Stomach (tissue), 9 donors: ENCODE measurements around the gene IKBKG. TPM values are rescaled to one million over a fixed set of nuclear protein-coding genes. Genes with fewer than 3 reads are reported as not detected.
"Not testable (repeated sequence)": the region's sequence is repeated elsewhere in the genome, so short reads cannot be mapped to it uniquely, and the experiment has no call there.

Experiments
- DNase-seq, 2 donors: peaks; one replicate each; pipeline versions ENCODE4 v3.0.0 to v3.0.0-alpha.2; 2013 to 2019
- H3K27ac ChIP-seq, 5 donors: fragments of 200-600 bp in 4 of 5; sonication (generic) in 4 of 5; one replicate each; pipeline ENCODE4 v1.5.1; 2013 to 2019; ENCODE audit warnings: mild to moderate bottlenecking in 1 of 5, moderate library complexity in 1 of 5
- H3K27me3 ChIP-seq, 3 donors: fragments of 200-600 bp; sonication (generic); one replicate each; pipeline ENCODE4 v1.5.1; 2017 to 2019; ENCODE audit warnings: mixed run types in 1 of 3
- H3K36me3 ChIP-seq, 4 donors: fragments of 200-600 bp; sonication (generic); 1 replicate in 3 of 4; 2 replicates in 1 of 4; pipeline ENCODE4 v1.5.1; 2016 to 2019
- H3K4me1 ChIP-seq, 4 donors: fragments of 200-600 bp; sonication (generic); one replicate each; pipeline ENCODE4 v1.5.1; 2016 to 2019
- H3K4me3 ChIP-seq, 4 donors: fragments of 200-600 bp; sonication (generic) in 3 of 4; one replicate each; pipeline ENCODE4 v1.5.1; 2016 to 2019; ENCODE audit warnings: mild to moderate bottlenecking in 1 of 4
- H3K9me3 ChIP-seq, 4 donors: fragments of 200-600 bp; sonication (generic); one replicate each; pipeline ENCODE4 v1.5.1; 2016 to 2019
- CTCF ChIP-seq, 7 experiments: fragments of 450-650 bp in 4 of 7; fragments of 200-600 bp in 3 of 7; sonication (generic) in 3 of 7; IDR thresholded peaks; one replicate each; pipeline ENCODE4 v1.5.1; 2016 to 2019; ENCODE audit warnings: antibody characterized with exemption in 7 of 7, control low read depth in 2 of 7, mild to moderate bottlenecking in 1 of 7
- EP300 ChIP-seq: sonication (generic); formaldehyde crosslinking; IDR thresholded peaks from one replicate; pipeline ENCODE4 v1.6.1; 2017; ENCODE audit warnings: antibody characterized with exemption
- POLR2A ChIP-seq, 4 donors: fragments of 450-650 bp; IDR thresholded peaks; one replicate each; pipeline ENCODE4 v1.6.1; 2016; ENCODE audit warnings: antibody characterized with exemption in 4 of 4, control low read depth in 2 of 4, mild to moderate bottlenecking in 1 of 4, moderate library complexity in 1 of 4
- POLR2AphosphoS5 ChIP-seq, 3 donors: sonication (generic); formaldehyde crosslinking; IDR thresholded peaks; one replicate each; pipeline ENCODE4 v1.6.1; 2016; ENCODE audit warnings: antibody characterized with exemption in 3 of 3
- WGBS, 5 donors: extraction: QIAGEN DNeasy Blood & Tissue Kit in 3 of 5; methylation state at CpG; one replicate each; pipeline versions ENCODE4 v1.1.5 to v1.1.7; 2013 to 2018; 5-methylcytosine and 5-hydroxymethylcytosine counted together
- intact Hi-C: fragments of 100-400 bp; cut with DNase I; formaldehyde crosslinking; loops from one replicate; pipeline ENCODE4 v1.15.1; 2023; ENCODE audit warnings: low total_unique reads
- polyA plus RNA-seq, 3 donors: library from polyadenylated mRNA; stranded (reverse); fragments of 200-250 nt; gene quantifications; one replicate each; pipeline ENCODE4 v1.2.3, GENCODE V29; 2013
- total RNA-seq, 5 donors: library from RNA; depleted of rRNA; stranded (reverse); fragments of >200 nt; gene quantifications; one replicate each; pipeline versions ENCODE4 v1.1.0 to v1.2.3, GENCODE V29; 2014 to 2016
- donor health status: healthy with polysubstance abuse.
- donor health status: Bipolar disorder and iron deficiency.
- donor health status: healthy.

The IKBKG gene
- total and polyA plus RNA-seq, 8 donors: 7.6 to 24.3 (median 17.4) TPM

- Histone ChIP-seq H3K9me3 (no peaks in the 10 kb centered on the region), H3K4me1 (peaks cover 0 to 19% (median 11%) of the 10 kb centered on the region in 4 donors), H3K27ac (no peak overlapping the region), H3K36me3 (peaks cover 11 to 51% (median 41%) of the 10 kb centered on the region in 4 donors), H3K4me3 (no peak overlapping the region), H3K27me3 (no peaks in the 10 kb centered on the region)
- intact Hi-C loops: no loop called here
- DNase-seq: no peak
- no peak for TF ChIP-seq CTCF (IDR thresholded peaks at IDR 0.05)
- TF ChIP-seq POLR2A (IDR thresholded peaks at IDR 0.05): no peak
- no peak for TF ChIP-seq POLR2AphosphoS5 (IDR thresholded peaks at IDR 0.05)
- 76 to 87% (median 85%) methylated on average over 4 to 9 of the region's 9 CpGs for WGBS, 5 donors
These were observed 11.5 kb upstream of the IKBKG start for GRCh38 chrX:154535892-154536291.

- H3K36me3 ChIP-seq: peaks cover 0 to 20% (median 14%) of the 10 kb centered on the region in 4 donors
- no peak for DNase-seq
- intact Hi-C loops: no loop called here
- H3K4me3 ChIP-seq: no peak overlapping the region
- WGBS, 5 donors: 65 to 87% (median 82%) methylated on average over 7 to 8 of the region's 8 CpGs
- no peak overlapping the region for H3K27ac ChIP-seq
- TF ChIP-seq CTCF (IDR thresholded peaks at IDR 0.05) (no peak), POLR2A (IDR thresholded peaks at IDR 0.05) (no peak), EP300 (no peak), POLR2AphosphoS5 (IDR thresholded peaks at IDR 0.05) (no peak)
- H3K4me1 ChIP-seq: peaks cover 14 to 51% (median 24%) of the 10 kb centered on the region in 4 donors
- H3K9me3 ChIP-seq: no peaks in the 10 kb centered on the region
- no peaks in the 10 kb centered on the region for H3K27me3 ChIP-seq
These were observed 8.3 kb upstream of the IKBKG start for GRCh38 chrX:154539077-154539476.

- H3K27me3 ChIP-seq, H3K36me3 ChIP-seq, intact Hi-C loops, DNase-seq, H3K9me3 ChIP-seq, H3K4me3 ChIP-seq: not testable (repeated sequence)
- Histone ChIP-seq H3K4me1 (peaks cover 14 to 58% (median 19%) of the 10 kb centered on the region in 4 donors), H3K27ac (peak overlapping the region; percentile 17 to 86 (median 84))
- 65 to 86% (median 81%) methylated on average over 6 to 7 of the region's 7 CpGs for WGBS, 5 donors
These were observed 7.1 kb upstream of the IKBKG start for GRCh38 chrX:154540365-154540764.

GRCh38 chrX:154540897-154541535 lies 6.4 kb upstream of the IKBKG start:
- TF ChIP-seq POLR2AphosphoS5 (IDR thresholded peaks at IDR 0.05) (peak in 2 of 3 donors; percentile 18 to 37), POLR2A (IDR thresholded peaks at IDR 0.05) (no peak), EP300 (no peak), CTCF (IDR thresholded peaks at IDR 0.05) (no peak)
- DNase-seq: peak; percentile 72 to 76
- H3K4me3 ChIP-seq: no peak overlapping the region
- intact Hi-C loops: no loop called here
- WGBS, 5 donors: 35 to 75% (median 56%) methylated on average over 6 to 19 of the region's 19 CpGs
- H3K4me1 ChIP-seq: peaks cover 14 to 64% (median 24%) of the 10 kb centered on the region in 4 donors
- peak overlapping the region; percentile 17 to 86 (median 84) for H3K27ac ChIP-seq
- H3K9me3 ChIP-seq: peaks cover 0 to 3% (median 0%) of the 10 kb centered on the region in 4 donors
- no peaks in the 10 kb centered on the region for H3K27me3 ChIP-seq
- peaks cover 0 to 3% (median under 1%) of the 10 kb centered on the region in 4 donors for H3K36me3 ChIP-seq

GRCh38 chrX:154541589-154541895 lies 5.9 kb upstream of the IKBKG start:
- DNase-seq: no peak
- peak overlapping the region; percentile 17 to 86 (median 84) for H3K27ac ChIP-seq
- no peaks in the 10 kb centered on the region for H3K27me3 ChIP-seq
- intact Hi-C loops: no loop called here
- TF ChIP-seq POLR2AphosphoS5 (IDR thresholded peaks at IDR 0.05): no peak
- peaks cover 0 to 8% (median 0%) of the 10 kb centered on the region in 4 donors for H3K9me3 ChIP-seq
- H3K4me1 ChIP-seq: peaks cover 14 to 68% (median 28%) of the 10 kb centered on the region in 4 donors
- H3K36me3 ChIP-seq: peaks cover 0 to 3% (median 0%) of the 10 kb centered on the region in 4 donors
- no peak overlapping the region for H3K4me3 ChIP-seq
- WGBS, 5 donors: 44 to 56% (median 50%) methylated on average over 3 to 5 of the region's 5 CpGs
